ENCODE measurements around the gene POU3F1.

DNA sequence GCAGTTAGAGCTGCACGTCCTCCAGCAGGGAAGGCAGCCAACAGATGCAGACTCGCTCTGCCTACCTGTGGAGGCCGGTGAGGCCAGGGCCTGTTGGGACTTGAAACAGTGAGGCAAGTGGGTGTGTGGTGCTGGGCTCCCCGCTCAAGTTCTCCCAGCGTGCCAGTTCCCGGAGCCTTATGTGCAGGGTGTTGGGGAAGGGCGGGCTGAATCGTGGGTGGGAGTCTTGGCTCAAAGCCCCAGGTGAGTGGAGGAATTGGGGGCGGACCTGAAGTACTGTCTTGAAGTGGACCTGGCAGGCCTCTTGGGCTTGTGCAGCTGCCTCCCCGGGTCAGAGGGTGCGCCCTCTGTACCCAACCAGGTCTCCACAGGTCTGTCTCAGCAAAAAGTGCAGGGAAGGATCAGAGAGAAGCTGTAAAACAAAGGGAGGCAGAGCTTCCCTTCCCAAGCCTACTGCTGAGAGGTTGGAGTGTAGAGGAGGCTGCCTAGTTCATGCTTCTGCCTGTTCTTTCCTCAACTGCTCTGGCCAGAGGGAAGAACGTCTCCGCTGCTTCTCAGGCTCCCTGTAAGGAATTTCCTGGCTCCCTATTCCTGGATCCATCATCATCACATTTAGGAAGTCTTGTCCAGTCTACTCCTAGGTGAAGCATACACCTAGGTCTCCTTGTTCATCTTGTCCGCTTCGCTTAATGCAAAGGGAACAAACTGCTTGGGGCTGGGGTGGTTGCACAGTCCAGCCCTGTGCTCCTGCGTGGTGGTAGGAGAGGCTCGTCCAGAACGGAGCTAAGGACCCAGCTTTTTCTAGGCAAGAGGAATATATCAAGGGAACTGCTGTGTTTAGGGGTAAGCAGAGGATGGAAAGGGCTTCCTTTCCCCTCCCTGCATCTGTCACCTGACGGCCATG, 19.1 kb downstream of the POU3F1 start:
- TF ChIP-seq EP300 (IDR thresholded peaks at IDR 0.05) (no peak), POLR2A (IDR thresholded peaks at IDR 0.05) (no peak)
- TF ChIP-seq, protein P1, sequence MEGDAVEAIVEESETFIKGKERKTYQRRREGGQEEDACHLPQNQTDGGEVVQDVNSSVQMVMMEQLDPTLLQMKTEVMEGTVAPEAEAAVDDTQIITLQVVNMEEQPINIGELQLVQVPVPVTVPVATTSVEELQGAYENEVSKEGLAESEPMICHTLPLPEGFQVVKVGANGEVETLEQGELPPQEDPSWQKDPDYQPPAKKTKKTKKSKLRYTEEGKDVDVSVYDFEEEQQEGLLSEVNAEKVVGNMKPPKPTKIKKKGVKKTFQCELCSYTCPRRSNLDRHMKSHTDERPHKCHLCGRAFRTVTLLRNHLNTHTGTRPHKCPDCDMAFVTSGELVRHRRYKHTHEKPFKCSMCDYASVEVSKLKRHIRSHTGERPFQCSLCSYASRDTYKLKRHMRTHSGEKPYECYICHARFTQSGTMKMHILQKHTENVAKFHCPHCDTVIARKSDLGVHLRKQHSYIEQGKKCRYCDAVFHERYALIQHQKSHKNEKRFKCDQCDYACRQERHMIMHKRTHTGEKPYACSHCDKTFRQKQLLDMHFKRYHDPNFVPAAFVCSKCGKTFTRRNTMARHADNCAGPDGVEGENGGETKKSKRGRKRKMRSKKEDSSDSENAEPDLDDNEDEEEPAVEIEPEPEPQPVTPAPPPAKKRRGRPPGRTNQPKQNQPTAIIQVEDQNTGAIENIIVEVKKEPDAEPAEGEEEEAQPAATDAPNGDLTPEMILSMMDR (IDR thresholded peaks at IDR 0.05) = no peak

Measured in ovary (tissue), 3 donors.